ENCODE results near the gene PRR15L. TPM values are rescaled to one million over a fixed set of nuclear protein-coding genes. Genes with fewer than 3 reads are reported as not detected.
"Not testable (repeated sequence)": the region's sequence is repeated elsewhere in the genome, so short reads cannot be mapped to it uniquely, and the experiment has no call there.

Gene PRR15L
- total RNA-seq, 4 donors from 2014 or later, result 0.29 to 2.0 TPM; not detected in 2

- no peaks in the 10 kb centered on the region for H3K9me3 ChIP-seq
- H3K27me3 ChIP-seq, result no peaks in the 10 kb centered on the region
- TF ChIP-seq CTCF (IDR thresholded peaks at IDR 0.05) (no peak), POLR2A (IDR thresholded peaks at IDR 0.05) (no peak)
- intact Hi-C loops (cut with DNase I; ENCODE audit: low total_unique reads), result no loop called here
- no peaks in the 10 kb centered on the region for H3K4me1 ChIP-seq
- no peak for DNase-seq
- H3K36me3 ChIP-seq, result no peaks in the 10 kb centered on the region
- no peak overlapping the region for H3K27ac ChIP-seq
- H3K4me3 ChIP-seq, result no peak overlapping the region
These were observed 32.0 kb downstream of the PRR15L start for GRCh38 chr17:47925678-47925988.

DNA sequence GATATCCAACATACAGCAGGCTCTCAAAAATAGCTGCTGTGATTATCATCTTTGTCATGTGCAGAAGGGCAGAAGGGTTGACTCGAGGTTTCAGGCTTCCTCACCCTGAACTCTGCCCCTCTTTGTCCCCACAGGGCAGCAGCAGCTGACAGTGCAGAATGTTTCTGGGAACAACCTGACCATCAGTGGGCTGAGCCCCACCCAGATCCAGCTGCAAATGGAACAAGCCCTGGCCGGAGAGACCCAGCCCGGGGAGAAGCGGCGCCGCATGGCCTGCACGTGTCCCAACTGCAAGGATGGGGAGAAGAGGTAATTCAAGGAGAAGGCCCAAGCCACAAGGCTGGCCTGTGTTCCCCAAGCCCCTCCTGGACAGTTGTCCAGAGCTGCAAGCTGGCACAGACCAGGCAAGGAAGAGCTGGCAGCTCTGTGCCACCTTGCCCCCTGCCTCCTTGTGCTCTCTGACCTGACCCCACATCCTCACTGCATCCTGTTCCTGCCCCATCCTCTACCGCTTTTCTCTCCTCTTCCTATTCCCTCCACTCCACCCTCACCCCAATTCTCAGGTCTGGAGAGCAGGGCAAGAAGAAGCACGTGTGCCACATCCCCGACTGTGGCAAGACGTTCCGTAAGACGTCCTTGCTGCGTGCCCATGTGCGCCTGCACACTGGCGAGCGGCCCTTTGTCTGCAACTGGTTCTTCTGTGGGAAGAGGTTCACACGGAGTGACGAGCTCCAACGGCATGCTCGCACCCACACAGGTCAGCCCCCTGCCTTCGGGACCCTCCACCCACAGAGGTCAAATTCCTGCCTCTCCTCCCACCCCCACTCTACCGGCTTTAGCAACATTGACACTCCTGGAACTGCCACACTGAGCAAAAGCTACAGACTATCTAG, 32.7 kb downstream of the PRR15L start:
- Histone ChIP-seq H3K4me3 (no peak overlapping the region), H3K4me1 (no peaks in the 10 kb centered on the region), H3K27me3 (no peaks in the 10 kb centered on the region), H3K27ac (no peak overlapping the region), H3K9me3 (no peaks in the 10 kb centered on the region), H3K36me3 (no peaks in the 10 kb centered on the region)
- TF ChIP-seq POLR2A (IDR thresholded peaks at IDR 0.05) (no peak), CTCF (IDR thresholded peaks at IDR 0.05) (no peak)
- DNase-seq, result no peak
- intact Hi-C loops (cut with DNase I; ENCODE audit: low total_unique reads), result no loop called here

DNA sequence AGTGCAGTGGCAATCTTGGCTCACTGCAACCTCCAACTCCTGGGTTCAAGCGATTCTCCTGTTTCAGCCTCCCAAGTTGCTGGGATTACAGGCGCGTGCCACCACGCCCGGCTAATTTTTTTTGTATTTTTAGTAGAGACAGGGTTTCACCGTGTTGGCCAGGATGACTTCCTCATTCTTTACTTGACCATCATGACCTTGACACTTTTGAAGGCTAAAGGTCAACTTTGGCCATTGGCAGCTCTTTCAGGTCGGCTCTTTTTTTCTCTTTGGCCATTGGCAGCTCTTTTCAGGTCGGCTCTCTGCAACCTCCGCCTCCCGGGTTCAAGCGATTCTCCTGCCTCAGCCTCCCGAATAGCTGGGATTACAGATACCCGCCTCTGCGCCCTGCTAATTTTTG, 37.8 kb downstream of the PRR15L start:
- H3K9me3 ChIP-seq; H3K27ac ChIP-seq; DNase-seq; intact Hi-C loops (cut with DNase I; ENCODE audit: low total_unique reads); H3K36me3 ChIP-seq; H3K4me1 ChIP-seq; H3K27me3 ChIP-seq; H3K4me3 ChIP-seq: not testable (repeated sequence)

- intact Hi-C loops (cut with DNase I; ENCODE audit: low total_unique reads), result no loop called here
- no peaks in the 10 kb centered on the region for H3K27me3 ChIP-seq
- TF ChIP-seq POLR2A (IDR thresholded peaks at IDR 0.05) (no peak), CTCF (IDR thresholded peaks at IDR 0.05) (no peak)
- H3K27ac ChIP-seq, result no peak overlapping the region
- no peaks in the 10 kb centered on the region for H3K36me3 ChIP-seq
- H3K9me3 ChIP-seq, result no peaks in the 10 kb centered on the region
- no peak for DNase-seq
- H3K4me3 ChIP-seq, result no peak overlapping the region
- no peaks in the 10 kb centered on the region for H3K4me1 ChIP-seq
These were observed 38.7 kb downstream of the PRR15L start for GRCh38 chr17:47918991-47919390.

DNA sequence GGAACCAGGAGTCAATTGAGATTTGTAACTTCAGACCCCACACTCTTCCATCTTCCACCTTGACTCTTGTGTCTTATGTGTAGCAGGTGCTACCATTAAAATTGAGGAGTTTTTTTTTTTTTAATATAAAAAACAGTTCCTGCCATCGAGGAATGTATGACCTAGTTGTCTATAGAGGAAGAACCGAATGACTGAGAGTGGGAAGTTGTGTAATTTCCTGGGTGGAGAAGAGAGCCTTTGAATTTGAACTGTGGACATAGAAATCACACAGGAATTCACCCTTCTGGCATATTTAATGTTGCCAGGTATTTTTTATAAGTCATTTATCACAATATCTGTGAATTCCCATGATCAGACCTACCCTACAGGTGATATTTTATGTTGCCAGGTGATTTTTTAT, 39.7 kb downstream of the PRR15L start:
- intact Hi-C loops (cut with DNase I; ENCODE audit: low total_unique reads), result no loop called here
- no peaks in the 10 kb centered on the region for H3K9me3 ChIP-seq
- no peak overlapping the region for H3K4me3 ChIP-seq
- no peak for DNase-seq
- TF ChIP-seq CTCF (IDR thresholded peaks at IDR 0.05) (no peak), POLR2A (IDR thresholded peaks at IDR 0.05) (no peak)
- H3K27ac ChIP-seq, result no peak overlapping the region
- H3K27me3 ChIP-seq, result no peaks in the 10 kb centered on the region
- no peaks in the 10 kb centered on the region for H3K36me3 ChIP-seq
- H3K4me1 ChIP-seq, result no peaks in the 10 kb centered on the region
